HL-60 (cell line): ENCODE results near the gene NAB2.

Source experiments
- TF ChIP-seq, protein P1 (sequence below): IDR thresholded peaks from one replicate; pipeline ENCODE4 v1.5.1; 2011; ENCODE audit warnings: low read length, control low read depth, inconsistent platforms; ENCODE audit not compliant: insufficient read depth
- TF ChIP-seq, protein P2 (sequence below): IDR thresholded peaks from 2 replicates; pipeline ENCODE4 v1.6.1; 2012; ENCODE audit warnings: low read depth; ENCODE audit not compliant: insufficient replicate concordance

DNA sequence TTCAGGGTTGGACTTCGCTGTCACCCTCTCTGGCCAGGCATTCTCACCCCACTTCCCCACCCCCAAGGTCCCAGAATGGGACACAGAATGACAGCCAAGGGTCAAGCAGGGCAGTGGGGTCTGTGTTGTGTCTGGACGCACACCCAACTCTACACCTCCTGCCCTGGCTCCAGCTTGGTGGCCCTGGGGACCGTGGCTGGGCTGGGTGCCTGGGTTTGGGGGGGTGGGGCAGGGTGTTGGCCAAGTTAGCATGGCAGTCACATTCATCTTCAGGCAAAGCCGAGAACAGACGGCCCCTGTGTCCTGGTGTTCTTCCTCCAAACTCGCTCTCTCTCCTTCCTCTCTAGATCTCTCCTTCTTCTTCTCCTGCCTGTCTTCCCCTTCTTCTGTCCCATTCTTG is 45.0 kb downstream of the NAB2 start:
- TF ChIP-seq, protein P1, sequence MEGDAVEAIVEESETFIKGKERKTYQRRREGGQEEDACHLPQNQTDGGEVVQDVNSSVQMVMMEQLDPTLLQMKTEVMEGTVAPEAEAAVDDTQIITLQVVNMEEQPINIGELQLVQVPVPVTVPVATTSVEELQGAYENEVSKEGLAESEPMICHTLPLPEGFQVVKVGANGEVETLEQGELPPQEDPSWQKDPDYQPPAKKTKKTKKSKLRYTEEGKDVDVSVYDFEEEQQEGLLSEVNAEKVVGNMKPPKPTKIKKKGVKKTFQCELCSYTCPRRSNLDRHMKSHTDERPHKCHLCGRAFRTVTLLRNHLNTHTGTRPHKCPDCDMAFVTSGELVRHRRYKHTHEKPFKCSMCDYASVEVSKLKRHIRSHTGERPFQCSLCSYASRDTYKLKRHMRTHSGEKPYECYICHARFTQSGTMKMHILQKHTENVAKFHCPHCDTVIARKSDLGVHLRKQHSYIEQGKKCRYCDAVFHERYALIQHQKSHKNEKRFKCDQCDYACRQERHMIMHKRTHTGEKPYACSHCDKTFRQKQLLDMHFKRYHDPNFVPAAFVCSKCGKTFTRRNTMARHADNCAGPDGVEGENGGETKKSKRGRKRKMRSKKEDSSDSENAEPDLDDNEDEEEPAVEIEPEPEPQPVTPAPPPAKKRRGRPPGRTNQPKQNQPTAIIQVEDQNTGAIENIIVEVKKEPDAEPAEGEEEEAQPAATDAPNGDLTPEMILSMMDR, result no peak
- TF ChIP-seq, protein P2, sequence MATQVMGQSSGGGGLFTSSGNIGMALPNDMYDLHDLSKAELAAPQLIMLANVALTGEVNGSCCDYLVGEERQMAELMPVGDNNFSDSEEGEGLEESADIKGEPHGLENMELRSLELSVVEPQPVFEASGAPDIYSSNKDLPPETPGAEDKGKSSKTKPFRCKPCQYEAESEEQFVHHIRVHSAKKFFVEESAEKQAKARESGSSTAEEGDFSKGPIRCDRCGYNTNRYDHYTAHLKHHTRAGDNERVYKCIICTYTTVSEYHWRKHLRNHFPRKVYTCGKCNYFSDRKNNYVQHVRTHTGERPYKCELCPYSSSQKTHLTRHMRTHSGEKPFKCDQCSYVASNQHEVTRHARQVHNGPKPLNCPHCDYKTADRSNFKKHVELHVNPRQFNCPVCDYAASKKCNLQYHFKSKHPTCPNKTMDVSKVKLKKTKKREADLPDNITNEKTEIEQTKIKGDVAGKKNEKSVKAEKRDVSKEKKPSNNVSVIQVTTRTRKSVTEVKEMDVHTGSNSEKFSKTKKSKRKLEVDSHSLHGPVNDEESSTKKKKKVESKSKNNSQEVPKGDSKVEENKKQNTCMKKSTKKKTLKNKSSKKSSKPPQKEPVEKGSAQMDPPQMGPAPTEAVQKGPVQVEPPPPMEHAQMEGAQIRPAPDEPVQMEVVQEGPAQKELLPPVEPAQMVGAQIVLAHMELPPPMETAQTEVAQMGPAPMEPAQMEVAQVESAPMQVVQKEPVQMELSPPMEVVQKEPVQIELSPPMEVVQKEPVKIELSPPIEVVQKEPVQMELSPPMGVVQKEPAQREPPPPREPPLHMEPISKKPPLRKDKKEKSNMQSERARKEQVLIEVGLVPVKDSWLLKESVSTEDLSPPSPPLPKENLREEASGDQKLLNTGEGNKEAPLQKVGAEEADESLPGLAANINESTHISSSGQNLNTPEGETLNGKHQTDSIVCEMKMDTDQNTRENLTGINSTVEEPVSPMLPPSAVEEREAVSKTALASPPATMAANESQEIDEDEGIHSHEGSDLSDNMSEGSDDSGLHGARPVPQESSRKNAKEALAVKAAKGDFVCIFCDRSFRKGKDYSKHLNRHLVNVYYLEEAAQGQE, result no peak
